Measurements from ENCODE around the gene ADAMTSL1. TPM values are rescaled to one million over a fixed set of nuclear protein-coding genes. Genes with fewer than 3 reads are reported as not detected.

Gene ADAMTSL1
- total RNA-seq, 6 donors from 2014 or later: 0.44 to 6.4 (median 2.3) TPM; not detected in 1

- H3K4me3 ChIP-seq: no peak overlapping the region
- peaks cover 2 to 7% (median 4%) of the 10 kb centered on the region in 4 donors for H3K4me1 ChIP-seq
- H3K9me3 ChIP-seq: no peaks in the 10 kb centered on the region
- ATAC-seq (ENCODE audit: low FRiP score in 2 of 2) (peak in 1 of 2 donors; percentile 57), DNase-seq (no peak)
- no peaks in the 10 kb centered on the region for H3K36me3 ChIP-seq
- no peak overlapping the region for H3K27ac ChIP-seq
- WGBS, 2 donors: 96% methylated on average over 7 of the region's 7 CpGs
- H3K27me3 ChIP-seq: no peaks in the 10 kb centered on the region
- no peak for TF ChIP-seq POLR2A (IDR thresholded peaks at IDR 0.05)
- no peak for TF ChIP-seq CTCF (IDR thresholded peaks at IDR 0.05)
- TF ChIP-seq POLR2AphosphoS5 (IDR thresholded peaks at IDR 0.05): no peak
- TF ChIP-seq EP300 (IDR thresholded peaks at IDR 0.05): no peak
These were observed 4.8 kb downstream of the ADAMTSL1 start for GRCh38 chr9:18478501-18479361.

DNA sequence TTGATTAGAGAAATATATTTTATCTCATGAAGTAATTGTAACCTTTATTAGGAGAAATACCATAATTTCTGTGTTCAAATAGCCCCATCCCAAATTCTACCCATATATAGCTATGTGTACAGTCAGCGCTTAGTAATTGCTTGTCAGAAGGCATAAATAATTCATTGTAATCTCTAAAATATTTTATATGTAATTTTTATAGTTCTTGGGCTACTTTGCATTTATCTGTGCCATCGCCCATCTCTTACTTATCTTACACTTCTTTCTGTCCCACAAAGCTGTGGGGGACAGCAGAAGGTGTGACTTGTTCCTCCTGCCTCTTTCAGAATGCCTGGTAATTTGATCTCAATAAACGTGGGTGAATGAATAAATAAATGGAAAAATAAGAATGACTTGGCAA lies 5.5 kb downstream of the ADAMTSL1 start:
- ATAC-seq (ENCODE audit: low FRiP score in 2 of 2): no peak
- Histone ChIP-seq H3K4me3 (no peak overlapping the region), H3K36me3 (no peaks in the 10 kb centered on the region), H3K9me3 (no peaks in the 10 kb centered on the region), H3K4me1 (peaks cover 0 to 2% (median 0%) of the 10 kb centered on the region in 4 donors), H3K27me3 (no peaks in the 10 kb centered on the region), H3K27ac (no peak overlapping the region)
- DNase-seq: no peak
- 85 to 86% methylated on average over 3 of the region's 3 CpGs for WGBS, 2 donors
- TF ChIP-seq POLR2A (IDR thresholded peaks at IDR 0.05) (no peak), CTCF (IDR thresholded peaks at IDR 0.05) (no peak), POLR2AphosphoS5 (IDR thresholded peaks at IDR 0.05) (no peak), EP300 (IDR thresholded peaks at IDR 0.05) (no peak)

DNA sequence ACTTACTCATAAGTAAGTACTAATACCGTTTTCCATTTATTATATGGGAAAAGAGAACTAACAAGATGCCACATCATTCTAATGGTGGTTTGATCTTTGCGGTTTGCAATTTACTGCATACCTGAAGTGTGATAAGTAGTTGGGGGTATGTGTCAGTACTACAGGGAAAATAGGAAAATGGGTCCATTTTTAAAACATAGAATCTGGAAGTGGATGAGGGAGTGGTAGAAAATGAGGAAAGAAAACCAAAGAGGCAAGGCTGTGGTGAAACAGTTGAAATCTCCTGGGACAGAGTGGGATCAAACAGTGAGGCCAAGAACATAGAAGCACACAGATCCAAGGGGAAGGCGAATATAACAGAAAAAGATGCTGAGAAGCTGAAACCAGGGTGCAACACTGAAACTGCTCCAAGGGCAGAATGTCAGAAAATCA lies 6.7 kb downstream of the ADAMTSL1 start:
- Histone ChIP-seq H3K4me3 (no peak overlapping the region), H3K4me1 (no peaks in the 10 kb centered on the region), H3K36me3 (no peaks in the 10 kb centered on the region), H3K27me3 (no peaks in the 10 kb centered on the region), H3K9me3 (no peaks in the 10 kb centered on the region), H3K27ac (no peak overlapping the region)
- ATAC-seq (ENCODE audit: low FRiP score in 2 of 2) (peak in 1 of 2 donors; percentile 55), DNase-seq (no peak)
- WGBS, 2 donors: 75 to 78% methylated on average over 3 of the region's 3 CpGs
- TF ChIP-seq POLR2A (IDR thresholded peaks at IDR 0.05) (no peak), POLR2AphosphoS5 (IDR thresholded peaks at IDR 0.05) (no peak), CTCF (IDR thresholded peaks at IDR 0.05) (no peak), EP300 (IDR thresholded peaks at IDR 0.05) (no peak)

GRCh38 chr9:18482371-18482770 lies 8.4 kb downstream of the ADAMTSL1 start:
- Histone ChIP-seq H3K9me3 (no peaks in the 10 kb centered on the region), H3K27ac (no peak overlapping the region), H3K4me3 (no peak overlapping the region), H3K27me3 (no peaks in the 10 kb centered on the region), H3K36me3 (no peaks in the 10 kb centered on the region), H3K4me1 (no peaks in the 10 kb centered on the region)
- no peak for DNase-seq
- ATAC-seq (ENCODE audit: low FRiP score in 2 of 2): no peak
- no peak for TF ChIP-seq POLR2AphosphoS5 (IDR thresholded peaks at IDR 0.05)
- TF ChIP-seq EP300 (IDR thresholded peaks at IDR 0.05): no peak
- no peak for TF ChIP-seq CTCF (IDR thresholded peaks at IDR 0.05)
- no peak for TF ChIP-seq POLR2A (IDR thresholded peaks at IDR 0.05)
- WGBS, 2 donors: 72 to 75% methylated on average over 2 of the region's 2 CpGs
